Transverse colon (tissue), 4 donors: Measurements from ENCODE around the gene CDKAL1. TPM values are rescaled to one million over a fixed set of nuclear protein-coding genes. Genes with fewer than 3 reads are reported as not detected.

Source experiments
- DNase-seq: peaks from one replicate; pipeline ENCODE4 v3.0.0-alpha.2; 2019
- H3K27ac ChIP-seq, 4 donors: fragments of 200-600 bp; sonication (generic); 2 replicates each; pipeline ENCODE4 v1.5.1; 2016 to 2018; ENCODE audit warnings: inconsistent platforms in 4 of 4
- H3K27me3 ChIP-seq: fragments of 200-600 bp; sonication (generic); 2 replicates; pipeline ENCODE4 v1.5.1; 2017; ENCODE audit warnings: inconsistent platforms
- H3K36me3 ChIP-seq, 4 donors: fragments of 200-600 bp; sonication (generic); 2 replicates each; pipeline ENCODE4 v1.5.1; 2017 to 2019; ENCODE audit warnings: inconsistent platforms in 4 of 4
- H3K4me1 ChIP-seq, 4 donors: fragments of 200-600 bp; sonication (generic); 2 replicates each; pipeline ENCODE4 v1.5.1; 2017 to 2020; ENCODE audit warnings: inconsistent platforms in 4 of 4
- H3K4me3 ChIP-seq, 4 donors: fragments of 200-600 bp; sonication (generic); 1 replicate in 1 of 4; 2 replicates in 3 of 4; pipeline versions ENCODE4 v1.5.1 to v1.6.1; 2017 to 2019; ENCODE audit warnings: inconsistent platforms in 4 of 4
- H3K9me3 ChIP-seq, 2 donors: fragments of 200-600 bp; sonication (generic); 2 replicates each; pipeline ENCODE4 v1.5.1; 2017 to 2019; ENCODE audit warnings: inconsistent platforms in 2 of 2
- CTCF ChIP-seq, 5 experiments: fragments of 200-600 bp in 3 of 5; fragments of 450-650 bp in 2 of 5; sonication (generic) in 3 of 5; IDR thresholded peaks; 1 replicate in 2 of 5; 2 replicates in 3 of 5; pipeline ENCODE4 v1.5.1; 2016 to 2017; ENCODE audit warnings: antibody characterized with exemption in 5 of 5, inconsistent platforms in 3 of 5, mild to moderate bottlenecking in 2 of 5, moderate library complexity in 1 of 5
- EP300 ChIP-seq: sonication (generic); formaldehyde crosslinking; IDR thresholded peaks from one replicate; pipeline ENCODE4 v1.6.1; 2017; ENCODE audit warnings: antibody characterized with exemption, low read depth
- POLR2A ChIP-seq: fragments of 450-650 bp; IDR thresholded peaks from one replicate; pipeline ENCODE4 v1.6.1; 2016; ENCODE audit warnings: antibody characterized with exemption, mild to moderate bottlenecking, moderate library complexity
- POLR2AphosphoS5 ChIP-seq, 3 donors: sonication (generic); formaldehyde crosslinking; IDR thresholded peaks; one replicate each; pipeline ENCODE4 v1.6.1; 2016; ENCODE audit warnings: antibody characterized with exemption in 3 of 3
- WGBS, 2 donors: methylation state at CpG; one replicate each; pipeline ENCODE4 v1.1.5; 2018; ENCODE audit warnings: low coverage in 1 of 2; 5-methylcytosine and 5-hydroxymethylcytosine counted together
- in situ Hi-C, 4 donors: fragments of 200-750 bp; cut with MboI; loops; one replicate each; pipeline versions ENCODE4 v1.15.0 to v1.15.1; 2017; ENCODE audit warnings: low sequenced_read_pairs in 3 of 4, low pct_ligation_motif_present in 1 of 4, low pct_unique_long_range_greater_than_20kb in 1 of 4
- intact Hi-C: fragments of 100-400 bp; cut with DNase I; formaldehyde crosslinking; loops from one replicate; pipeline ENCODE4 v1.15.1; 2023; ENCODE audit warnings: low total_unique reads
- total RNA-seq, 4 donors: library from RNA; depleted of rRNA; stranded (reverse); fragments of >200 nt; gene quantifications; one replicate each; pipeline ENCODE4 v1.1.0, GENCODE V29; 2016

The CDKAL1 gene
- total RNA-seq, 4 donors from 2014 or later, result 4.8 to 21.7 (median 12.5) TPM

GRCh38 chr6:20569000-20569610 is 34.8 kb downstream of the CDKAL1 start:
- Histone ChIP-seq H3K4me3 (no peak overlapping the region), H3K4me1 (peaks cover 0 to 16% (median 2%) of the 10 kb centered on the region in 4 donors), H3K36me3 (no peaks in the 10 kb centered on the region), H3K9me3 (no peaks in the 10 kb centered on the region), H3K27me3 (no peaks in the 10 kb centered on the region), H3K27ac (no peak overlapping the region)
- DNase-seq, result no peak
- in situ Hi-C loops, result loop anchor here in 3 of 4 donors (10.0 to 25.0 kb wide), 2 partner anchors 1016 to 1018 kb away; partner anchors contain the start of gene SOX4 (in 1 of the 3)
- intact Hi-C loops, result loop anchor here (10.0 kb wide), 1 partner anchor 1016 kb away; no protein-coding TSS in a partner anchor
- TF ChIP-seq POLR2AphosphoS5 (IDR thresholded peaks at IDR 0.05) (no peak), EP300 (no peak), POLR2A (no peak), CTCF (IDR thresholded peaks at IDR 0.05) (no peak)
- 70 to 79% methylated on average over 2 to 3 of the region's 3 CpGs for WGBS, 2 donors

GRCh38 chr6:20571261-20571660 is 37.0 kb downstream of the CDKAL1 start:
- H3K4me1 ChIP-seq, result peaks cover 0 to 27% (median 7%) of the 10 kb centered on the region in 4 donors
- H3K4me3 ChIP-seq, result no peak overlapping the region
- no peak for DNase-seq
- intact Hi-C loops (no loop called here), in situ Hi-C loops (loop anchor here in 1 of 4 donors (25.0 kb wide), 1 partner anchor 1016 kb away; the partner anchor contains the start of gene SOX4)
- H3K27me3 ChIP-seq, result no peaks in the 10 kb centered on the region
- no peaks in the 10 kb centered on the region for H3K36me3 ChIP-seq
- no peaks in the 10 kb centered on the region for H3K9me3 ChIP-seq
- no peak overlapping the region for H3K27ac ChIP-seq
- TF ChIP-seq EP300 (no peak), POLR2AphosphoS5 (IDR thresholded peaks at IDR 0.05) (no peak), CTCF (IDR thresholded peaks at IDR 0.05) (no peak), POLR2A (no peak)

GRCh38 chr6:20572288-20572687 is 38.0 kb downstream of the CDKAL1 start:
- H3K27me3 ChIP-seq, result no peaks in the 10 kb centered on the region
- TF ChIP-seq POLR2A, result no peak
- TF ChIP-seq POLR2AphosphoS5 (IDR thresholded peaks at IDR 0.05), result no peak
- TF ChIP-seq EP300, result no peak
- no peak for TF ChIP-seq CTCF (IDR thresholded peaks at IDR 0.05)
- intact Hi-C loops, result no loop called here
- no peak overlapping the region for H3K27ac ChIP-seq
- WGBS, 2 donors, result 66 to 83% methylated on average over 1 to 2 of the region's 2 CpGs
- no peaks in the 10 kb centered on the region for H3K9me3 ChIP-seq
- DNase-seq, result no peak
- H3K4me1 ChIP-seq, result peaks cover 0 to 27% (median 7%) of the 10 kb centered on the region in 4 donors
- H3K36me3 ChIP-seq, result no peaks in the 10 kb centered on the region
- no peak overlapping the region for H3K4me3 ChIP-seq
- in situ Hi-C loops, result loop anchor here in 1 of 4 donors (25.0 kb wide), 1 partner anchor 1015 kb away; the partner anchor contains the start of gene SOX4

GRCh38 chr6:20572940-20573339 is 38.7 kb downstream of the CDKAL1 start:
- no peaks in the 10 kb centered on the region for H3K27me3 ChIP-seq
- in situ Hi-C loops (loop anchor here in 1 of 4 donors (25.0 kb wide), 1 partner anchor 1014 kb away; the partner anchor contains the start of gene SOX4), intact Hi-C loops (no loop called here)
- no peaks in the 10 kb centered on the region for H3K9me3 ChIP-seq
- TF ChIP-seq CTCF (IDR thresholded peaks at IDR 0.05) (no peak), EP300 (no peak)
- no peak overlapping the region for H3K4me3 ChIP-seq
- no peak overlapping the region for H3K27ac ChIP-seq
- H3K36me3 ChIP-seq, result no peaks in the 10 kb centered on the region
- 83 to 98% methylated on average over 1 of the region's 1 CpG for WGBS, 2 donors
- H3K4me1 ChIP-seq, result peaks cover 0 to 27% (median 7%) of the 10 kb centered on the region in 4 donors
- no peak for DNase-seq
